Upper lobe of right lung (tissue), 1 donor: ENCODE results near the gene ANGPT4. TPM values are rescaled to one million over a fixed set of nuclear protein-coding genes. Genes with fewer than 3 reads are reported as not detected.

ENCODE experiments used
- ATAC-seq: fragments of 200-7000 bp; cut with Tn5 transposase; one replicate; pipeline ENCODE4 v1.9.1; 2020; ENCODE audit warnings: mild to moderate bottlenecking, moderate library complexity
- DNase-seq: peaks from one replicate; pipeline ENCODE4 v3.0.0-alpha.2; 2020
- H3K27ac ChIP-seq: fragments of 200-600 bp; one replicate; pipeline ENCODE4 v1.8.0; 2022
- H3K27me3 ChIP-seq: fragments of 200-600 bp; one replicate; pipeline ENCODE4 v1.8.0; 2022; ENCODE audit warnings: mild to moderate bottlenecking
- H3K36me3 ChIP-seq: fragments of 200-600 bp; one replicate; pipeline ENCODE4 v1.8.0; 2022
- H3K4me1 ChIP-seq: fragments of 200-600 bp; one replicate; pipeline ENCODE4 v1.8.0; 2022
- H3K4me3 ChIP-seq: fragments of 200-600 bp; one replicate; pipeline ENCODE4 v1.8.0; 2022; ENCODE audit warnings: mild to moderate bottlenecking
- H3K9me3 ChIP-seq: fragments of 200-600 bp; one replicate; pipeline ENCODE4 v1.8.0; 2022
- CTCF ChIP-seq: fragments of 200-600 bp; IDR thresholded peaks from one replicate; pipeline ENCODE4 v1.8.0; 2022; ENCODE audit warnings: antibody characterized with exemption
- intact Hi-C: fragments of 100-400 bp; cut with DNase I; formaldehyde crosslinking; loops from one replicate; pipeline ENCODE4 v1.11.0; 2022
- total RNA-seq: library from RNA; stranded (reverse); fragmentation: NEBNext Ultra II Directional; extraction: Animal tissue kit (Norgen Biotek cat#: 25700); gene quantifications from one replicate; pipeline ENCODE4 v1.2.1, GENCODE V29; 2021
- donor health status: DM: no; HTN: yes; CAD: no; lungs with severe emphysema.

ANGPT4 gene
- total RNA-seq, 1 donor from 2014 or later = 0.81 TPM

GRCh38 chr20:840858-841567 is 75.1 kb downstream of the ANGPT4 start:
- no peak for TF ChIP-seq CTCF
- H3K4me1 ChIP-seq = peaks cover 33% of the 10 kb centered on the region
- H3K27me3 ChIP-seq = no peaks in the 10 kb centered on the region
- ATAC-seq = peak; percentile 46
- no peaks in the 10 kb centered on the region for H3K9me3 ChIP-seq
- peak overlapping the region; percentile 50 for H3K4me3 ChIP-seq
- peak overlapping the region; percentile 55 for H3K27ac ChIP-seq
- peak; percentile 90 for DNase-seq
- intact Hi-C loops = no loop called here
- no peaks in the 10 kb centered on the region for H3K36me3 ChIP-seq

GRCh38 chr20:840503-840857 is 75.7 kb downstream of the ANGPT4 start:
- TF ChIP-seq CTCF = no peak
- no peaks in the 10 kb centered on the region for H3K27me3 ChIP-seq
- H3K4me3 ChIP-seq = no peak overlapping the region
- intact Hi-C loops = no loop called here
- peaks cover 32% of the 10 kb centered on the region for H3K4me1 ChIP-seq
- H3K9me3 ChIP-seq = no peaks in the 10 kb centered on the region
- ATAC-seq (no peak), DNase-seq (no peak)
- H3K27ac ChIP-seq = no peak overlapping the region
- no peaks in the 10 kb centered on the region for H3K36me3 ChIP-seq

- ATAC-seq = no peak
- Histone ChIP-seq H3K4me1 (peaks cover 31% of the 10 kb centered on the region), H3K9me3 (no peaks in the 10 kb centered on the region), H3K27ac (no peak overlapping the region), H3K4me3 (no peak overlapping the region), H3K36me3 (no peaks in the 10 kb centered on the region), H3K27me3 (no peaks in the 10 kb centered on the region)
- no peak for TF ChIP-seq CTCF
- intact Hi-C loops = no loop called here
- no peak for DNase-seq
Observed at GRCh38 chr20:839626-840025, 76.5 kb downstream of the ANGPT4 start.

GRCh38 chr20:839015-839414 is 77.1 kb downstream of the ANGPT4 start:
- ATAC-seq = no peak
- no peak for DNase-seq

GRCh38 chr20:836190-836589 is 79.9 kb downstream of the ANGPT4 start:
- no peak for DNase-seq
- no peaks in the 10 kb centered on the region for H3K9me3 ChIP-seq
- peaks cover 35% of the 10 kb centered on the region for H3K4me1 ChIP-seq
- no peak for TF ChIP-seq CTCF
- H3K27ac ChIP-seq = no peak overlapping the region
- intact Hi-C loops = no loop called here
- no peak overlapping the region for H3K4me3 ChIP-seq
- no peaks in the 10 kb centered on the region for H3K36me3 ChIP-seq
- no peaks in the 10 kb centered on the region for H3K27me3 ChIP-seq
- no peak for ATAC-seq

More at GRCh38 chr20:839015-839414, 77.1 kb downstream of the ANGPT4 start:
- Histone ChIP-seq H3K9me3 (no peaks in the 10 kb centered on the region), H3K36me3 (no peaks in the 10 kb centered on the region), H3K27me3 (no peaks in the 10 kb centered on the region), H3K4me3 (no peak overlapping the region), H3K27ac (no peak overlapping the region), H3K4me1 (peaks cover 32% of the 10 kb centered on the region)
- intact Hi-C loops = no loop called here
- TF ChIP-seq CTCF = no peak
